Activated naive CD4-positive, alpha-beta T cell treated with anti-CD3 and anti-CD28 coated beads, Interleukin-2, amount 10 ng/mL, durations not matched to agents 7 days and 5 days (primary cell): Measurements from ENCODE around the gene ADAM8.

Experiments
- CTCF ChIA-PET: fragments of 350-600 bp; sonication (Branson Sonifier 250); formaldehyde crosslinking; loops from one replicate; lab custom pipeline; 2021; ENCODE audit warnings: antibody characterized with exemption; lab: Charles Lee
- DNase-seq: peaks from one replicate; pipeline ENCODE4 v3.0.0-alpha.2; 2020
- H3K27ac Mint-ChIP-seq: one replicate; pipeline ENCODE4 v1.8.0; 2021; ENCODE audit warnings: mild to moderate bottlenecking, moderate library complexity, mixed read lengths
- H3K27me3 Mint-ChIP-seq: one replicate; pipeline ENCODE4 v1.8.0; 2021; ENCODE audit warnings: mild to moderate bottlenecking, mixed read lengths
- H3K36me3 Mint-ChIP-seq: one replicate; pipeline ENCODE4 v1.8.0; 2021; ENCODE audit warnings: mixed read lengths
- H3K4me1 Mint-ChIP-seq: one replicate; pipeline ENCODE4 v1.8.0; 2021; ENCODE audit warnings: mixed read lengths
- H3K4me3 Mint-ChIP-seq: one replicate; pipeline ENCODE4 v1.8.0; 2021; ENCODE audit warnings: mild to moderate bottlenecking, moderate library complexity, mixed read lengths
- H3K9me3 Mint-ChIP-seq: one replicate; pipeline ENCODE4 v1.8.0; 2021; ENCODE audit warnings: mixed read lengths

The ADAM8 gene

GRCh38 chr10:133299738-133300137 lies 23.1 kb upstream of the ADAM8 start:
- CTCF ChIA-PET: no interaction called here
- Mint-ChIP-seq H3K36me3 (peaks cover 41% of the 10 kb centered on the region), H3K9me3 (no peaks in the 10 kb centered on the region), H3K27ac (no peak overlapping the region), H3K4me1 (no peaks in the 10 kb centered on the region), H3K27me3 (no peaks in the 10 kb centered on the region), H3K4me3 (no peak overlapping the region)
- DNase-seq: no peak

GRCh38 chr10:133299224-133299623 lies 22.6 kb upstream of the ADAM8 start:
- Mint-ChIP-seq H3K4me3 (no peak overlapping the region), H3K27me3 (no peaks in the 10 kb centered on the region), H3K9me3 (no peaks in the 10 kb centered on the region), H3K4me1 (no peaks in the 10 kb centered on the region), H3K27ac (no peak overlapping the region), H3K36me3 (peaks cover 43% of the 10 kb centered on the region)
- CTCF ChIA-PET: no interaction called here
- no peak for DNase-seq

GRCh38 chr10:133298466-133298865 lies 21.8 kb upstream of the ADAM8 start:
- H3K9me3 Mint-ChIP-seq: no peaks in the 10 kb centered on the region
- no peak for DNase-seq
- H3K27me3 Mint-ChIP-seq: no peaks in the 10 kb centered on the region
- no peaks in the 10 kb centered on the region for H3K4me1 Mint-ChIP-seq
- no peak overlapping the region for H3K4me3 Mint-ChIP-seq
- H3K27ac Mint-ChIP-seq: peak overlapping the region; percentile 9
- CTCF ChIA-PET: no interaction called here
- H3K36me3 Mint-ChIP-seq: peaks cover 48% of the 10 kb centered on the region

- Mint-ChIP-seq H3K9me3 (no peaks in the 10 kb centered on the region), H3K27ac (no peak overlapping the region), H3K27me3 (no peaks in the 10 kb centered on the region), H3K4me1 (no peaks in the 10 kb centered on the region), H3K4me3 (no peak overlapping the region), H3K36me3 (peaks cover 47% of the 10 kb centered on the region)
- no peak for DNase-seq
- CTCF ChIA-PET: no interaction called here
Observed at GRCh38 chr10:133297504-133297903, 20.8 kb upstream of the ADAM8 start.

- Mint-ChIP-seq H3K9me3 (no peaks in the 10 kb centered on the region), H3K27me3 (no peaks in the 10 kb centered on the region), H3K27ac (no peak overlapping the region), H3K36me3 (peaks cover 47% of the 10 kb centered on the region), H3K4me3 (no peak overlapping the region), H3K4me1 (no peaks in the 10 kb centered on the region)
- DNase-seq: no peak
- CTCF ChIA-PET: interaction anchor here (0.8 kb wide), 1 partner anchor 17 kb away, joined by 3 read pairs; no protein-coding TSS in a partner anchor
Observed at GRCh38 chr10:133295426-133296320, 19.0 kb upstream of the ADAM8 start.

- no peak for DNase-seq
- Mint-ChIP-seq H3K4me1 (no peaks in the 10 kb centered on the region), H3K4me3 (no peak overlapping the region), H3K27me3 (no peaks in the 10 kb centered on the region), H3K27ac (no peak overlapping the region), H3K9me3 (no peaks in the 10 kb centered on the region), H3K36me3 (peaks cover 50% of the 10 kb centered on the region)
- CTCF ChIA-PET: interaction anchor here (1.9 kb wide), 1 partner anchor 14 kb away, joined by 7 read pairs; no protein-coding TSS in a partner anchor
Observed at GRCh38 chr10:133294189-133294588, 17.5 kb upstream of the ADAM8 start.

- no peak for DNase-seq
- CTCF ChIA-PET: interaction anchor here (1.9 kb wide), 1 partner anchor 14 kb away, joined by 7 read pairs; no protein-coding TSS in a partner anchor
- Mint-ChIP-seq H3K27ac (no peak overlapping the region), H3K27me3 (no peaks in the 10 kb centered on the region), H3K36me3 (peaks cover 50% of the 10 kb centered on the region), H3K9me3 (no peaks in the 10 kb centered on the region), H3K4me1 (no peaks in the 10 kb centered on the region), H3K4me3 (no peak overlapping the region)
Observed at GRCh38 chr10:133293810-133294119, 17.1 kb upstream of the ADAM8 start.

GRCh38 chr10:133292919-133293809 lies 16.5 kb upstream of the ADAM8 start:
- no peaks in the 10 kb centered on the region for H3K4me1 Mint-ChIP-seq
- no peak overlapping the region for H3K4me3 Mint-ChIP-seq
- no peak overlapping the region for H3K27ac Mint-ChIP-seq
- no peaks in the 10 kb centered on the region for H3K9me3 Mint-ChIP-seq
- H3K36me3 Mint-ChIP-seq: peaks cover 46% of the 10 kb centered on the region
- no peaks in the 10 kb centered on the region for H3K27me3 Mint-ChIP-seq
- CTCF ChIA-PET: interaction anchor here (1.4 to 1.9 kb wide), 2 partner anchors 15 to 150 kb away, joined by 5 to 7 read pairs; no protein-coding TSS in a partner anchor
- DNase-seq: no peak

- H3K4me3 Mint-ChIP-seq: no peak overlapping the region
Observed at GRCh38 chr10:133289761-133290160, 13.1 kb upstream of the ADAM8 start.

GRCh38 chr10:133287832-133288500 lies 11.3 kb upstream of the ADAM8 start:
- H3K27ac Mint-ChIP-seq: no peak overlapping the region
- H3K4me1 Mint-ChIP-seq: no peaks in the 10 kb centered on the region
- H3K27me3 Mint-ChIP-seq: no peaks in the 10 kb centered on the region
- DNase-seq: no peak
- H3K4me3 Mint-ChIP-seq: no peak overlapping the region
- CTCF ChIA-PET: no interaction called here
- no peaks in the 10 kb centered on the region for H3K9me3 Mint-ChIP-seq
- H3K36me3 Mint-ChIP-seq: peaks cover 55% of the 10 kb centered on the region

More at GRCh38 chr10:133289761-133290160, 13.1 kb upstream of the ADAM8 start:
- no peaks in the 10 kb centered on the region for H3K4me1 Mint-ChIP-seq
- no peak overlapping the region for H3K27ac Mint-ChIP-seq
- H3K27me3 Mint-ChIP-seq: no peaks in the 10 kb centered on the region
- DNase-seq: no peak
- peaks cover 55% of the 10 kb centered on the region for H3K36me3 Mint-ChIP-seq
- H3K9me3 Mint-ChIP-seq: no peaks in the 10 kb centered on the region
- CTCF ChIA-PET: no interaction called here

- Mint-ChIP-seq H3K27me3 (no peaks in the 10 kb centered on the region), H3K4me1 (no peaks in the 10 kb centered on the region), H3K27ac (no peak overlapping the region), H3K9me3 (no peaks in the 10 kb centered on the region), H3K36me3 (peaks cover 62% of the 10 kb centered on the region), H3K4me3 (no peak overlapping the region)
- no peak for DNase-seq
- CTCF ChIA-PET: no interaction called here
Observed at GRCh38 chr10:133286366-133286765, 9.7 kb upstream of the ADAM8 start.

- H3K36me3 Mint-ChIP-seq: peaks cover 57% of the 10 kb centered on the region
- H3K9me3 Mint-ChIP-seq: no peaks in the 10 kb centered on the region
- H3K4me1 Mint-ChIP-seq: no peaks in the 10 kb centered on the region
- H3K27ac Mint-ChIP-seq: no peak overlapping the region
- CTCF ChIA-PET: no interaction called here
- no peak for DNase-seq
- no peak overlapping the region for H3K4me3 Mint-ChIP-seq
- no peaks in the 10 kb centered on the region for H3K27me3 Mint-ChIP-seq
Observed at GRCh38 chr10:133285217-133285616, 8.5 kb upstream of the ADAM8 start.

GRCh38 chr10:133283931-133284330 lies 7.3 kb upstream of the ADAM8 start:
- H3K9me3 Mint-ChIP-seq: no peaks in the 10 kb centered on the region
- DNase-seq: no peak
- H3K4me3 Mint-ChIP-seq: no peak overlapping the region
- CTCF ChIA-PET: no interaction called here
- peaks cover 12% of the 10 kb centered on the region for H3K4me1 Mint-ChIP-seq
- peaks cover 49% of the 10 kb centered on the region for H3K36me3 Mint-ChIP-seq
- no peak overlapping the region for H3K27ac Mint-ChIP-seq
- H3K27me3 Mint-ChIP-seq: no peaks in the 10 kb centered on the region

- CTCF ChIA-PET: no interaction called here
- H3K36me3 Mint-ChIP-seq: peaks cover 50% of the 10 kb centered on the region
- no peaks in the 10 kb centered on the region for H3K27me3 Mint-ChIP-seq
- no peak overlapping the region for H3K4me3 Mint-ChIP-seq
- no peak overlapping the region for H3K27ac Mint-ChIP-seq
- peaks cover 22% of the 10 kb centered on the region for H3K4me1 Mint-ChIP-seq
- no peak for DNase-seq
- H3K9me3 Mint-ChIP-seq: no peaks in the 10 kb centered on the region
Observed at GRCh38 chr10:133282846-133283390, 6.2 kb upstream of the ADAM8 start.
